ENCODE data around the gene ACIN1. TPM values are rescaled to one million over a fixed set of nuclear protein-coding genes. Genes with fewer than 3 reads are reported as not detected.

The ACIN1 gene
- polyA plus RNA-seq, 4 donors = 53.8 to 228 (median 84.7) TPM

- Histone ChIP-seq H3K4me3 (ENCODE audit: low read depth in 1 of 3, low read length in 3 of 3) (peak overlapping the region; percentile 54 to 76 (median 56)), H3K9me3 (ENCODE audit: control insufficient read depth in 2 of 2, insufficient read depth in 1 of 2, low read depth in 1 of 2, low read length in 1 of 2) (no peaks in the 10 kb centered on the region), H3K27me3 (ENCODE audit: control insufficient read depth in 3 of 3, insufficient read depth in 3 of 3, low read length in 3 of 3) (no peaks in the 10 kb centered on the region), H3K36me3 (ENCODE audit: control insufficient read depth in 3 of 3, insufficient read depth in 2 of 3, low read depth in 1 of 3, low read length in 3 of 3) (peaks cover 15 to 54% (median 27%) of the 10 kb centered on the region in 3 donors), H3K4me1 (ENCODE audit: control insufficient read depth in 3 of 3, insufficient read depth in 2 of 3, low read depth in 1 of 3, low read length in 2 of 3) (peaks cover 0 to 13% (median 2%) of the 10 kb centered on the region in 3 donors), H3K27ac (ENCODE audit: low read depth in 1 of 3, low read length in 2 of 3) (peak overlapping the region in 2 of 3 donors; percentile 40 to 44)
- peak; percentile 89 to 94 for DNase-seq
- no peak for FAIRE-seq
- WGBS, 3 donors = 1 to 2% (median 1%) methylated on average over 40 to 51 of the region's 51 CpGs
Measured at GRCh38 chr14:23057757-23058653, 36.9 kb downstream of the ACIN1 start.

GRCh38 chr14:23056956-23057756 is 37.8 kb downstream of the ACIN1 start, which contains the start of gene CDH24:
CDH24 (minus strand) TSS chr14:23057520; CDS start chr14:23055733, 1,787 bp downstream.
- Histone ChIP-seq H3K4me1 (ENCODE audit: control insufficient read depth in 3 of 3, insufficient read depth in 2 of 3, low read depth in 1 of 3, low read length in 2 of 3) (peaks cover 0 to 13% (median 2%) of the 10 kb centered on the region in 3 donors), H3K9me3 (ENCODE audit: control insufficient read depth in 2 of 2, insufficient read depth in 1 of 2, low read depth in 1 of 2, low read length in 1 of 2) (no peaks in the 10 kb centered on the region), H3K4me3 (ENCODE audit: low read depth in 1 of 3, low read length in 3 of 3) (peak within 1 kb of the TSS; percentile 54 to 76 (median 56)), H3K36me3 (ENCODE audit: control insufficient read depth in 3 of 3, insufficient read depth in 2 of 3, low read depth in 1 of 3, low read length in 3 of 3) (peaks cover 8 to 48% (median 19%) of the 10 kb centered on the region in 3 donors), H3K27ac (ENCODE audit: low read depth in 1 of 3, low read length in 2 of 3) (peak within 1 kb of the TSS in 2 of 3 donors; percentile 40 to 44), H3K27me3 (ENCODE audit: control insufficient read depth in 3 of 3, insufficient read depth in 3 of 3, low read length in 3 of 3) (no peaks in the 10 kb centered on the region)
- no peak for FAIRE-seq
- 1 to 2% (median 2%) methylated on average over 38 to 73 of the region's 73 CpGs for WGBS, 3 donors
- DNase-seq = peak; percentile 66 to 87

- no peaks in the 10 kb centered on the region for H3K27me3 ChIP-seq (ENCODE audit: control insufficient read depth in 3 of 3, insufficient read depth in 3 of 3, low read length in 3 of 3)
- FAIRE-seq (no peak), DNase-seq (peak; percentile 73 to 86)
- no peaks in the 10 kb centered on the region for H3K9me3 ChIP-seq (ENCODE audit: control insufficient read depth in 2 of 2, insufficient read depth in 1 of 2, low read depth in 1 of 2, low read length in 1 of 2)
- H3K4me3 ChIP-seq (ENCODE audit: low read depth in 1 of 3, low read length in 3 of 3) = peak overlapping the region in 2 of 3 donors; percentile 54 to 76
- no peak overlapping the region for H3K27ac ChIP-seq (ENCODE audit: low read depth in 1 of 3, low read length in 2 of 3)
- H3K36me3 ChIP-seq (ENCODE audit: control insufficient read depth in 3 of 3, insufficient read depth in 2 of 3, low read depth in 1 of 3, low read length in 3 of 3) = peaks cover 4 to 41% (median 16%) of the 10 kb centered on the region in 3 donors
- H3K4me1 ChIP-seq (ENCODE audit: control insufficient read depth in 3 of 3, insufficient read depth in 2 of 3, low read depth in 1 of 3, low read length in 2 of 3) = peaks cover 0 to 13% (median 2%) of the 10 kb centered on the region in 3 donors
- WGBS, 3 donors = 6 to 8% (median 8%) methylated on average over 17 of the region's 17 CpGs
Measured at GRCh38 chr14:23056145-23056955, 38.6 kb downstream of the ACIN1 start.

- Histone ChIP-seq H3K4me3 (ENCODE audit: low read depth in 1 of 3, low read length in 3 of 3) (no peak overlapping the region), H3K27ac (ENCODE audit: low read depth in 1 of 3, low read length in 2 of 3) (no peak overlapping the region), H3K9me3 (ENCODE audit: control insufficient read depth in 2 of 2, insufficient read depth in 1 of 2, low read depth in 1 of 2, low read length in 1 of 2) (no peaks in the 10 kb centered on the region), H3K27me3 (ENCODE audit: control insufficient read depth in 3 of 3, insufficient read depth in 3 of 3, low read length in 3 of 3) (no peaks in the 10 kb centered on the region), H3K36me3 (ENCODE audit: control insufficient read depth in 3 of 3, insufficient read depth in 2 of 3, low read depth in 1 of 3, low read length in 3 of 3) (peaks cover 2 to 34% (median 10%) of the 10 kb centered on the region in 3 donors), H3K4me1 (ENCODE audit: control insufficient read depth in 3 of 3, insufficient read depth in 2 of 3, low read depth in 1 of 3, low read length in 2 of 3) (peaks cover 0 to 13% (median 2%) of the 10 kb centered on the region in 3 donors)
- WGBS, 3 donors = 60 to 79% (median 65%) methylated on average over 6 of the region's 6 CpGs
- no peak for FAIRE-seq
- no peak for DNase-seq
Measured at GRCh38 chr14:23055621-23056144, 39.3 kb downstream of the ACIN1 start.

GRCh38 chr14:23055147-23055550 is 39.8 kb downstream of the ACIN1 start:
- no peak for FAIRE-seq
- DNase-seq = no peak
- 96 to 97% (median 96%) methylated on average over 12 of the region's 12 CpGs for WGBS, 3 donors

GRCh38 chr14:23054000-23054811 is 40.7 kb downstream of the ACIN1 start:
- H3K4me3 ChIP-seq (ENCODE audit: low read depth in 1 of 3, low read length in 3 of 3) = no peak overlapping the region
- DNase-seq (no peak), FAIRE-seq (no peak)
- peaks cover 0 to 13% (median 2%) of the 10 kb centered on the region in 3 donors for H3K4me1 ChIP-seq (ENCODE audit: control insufficient read depth in 3 of 3, insufficient read depth in 2 of 3, low read depth in 1 of 3, low read length in 2 of 3)
- H3K9me3 ChIP-seq (ENCODE audit: control insufficient read depth in 2 of 2, insufficient read depth in 1 of 2, low read depth in 1 of 2, low read length in 1 of 2) = no peaks in the 10 kb centered on the region
- WGBS, 3 donors = 78 to 84% (median 80%) methylated on average over 17 of the region's 17 CpGs
- H3K36me3 ChIP-seq (ENCODE audit: control insufficient read depth in 3 of 3, insufficient read depth in 2 of 3, low read depth in 1 of 3, low read length in 3 of 3) = peaks cover 0 to 25% (median 6%) of the 10 kb centered on the region in 3 donors
- H3K27ac ChIP-seq (ENCODE audit: low read depth in 1 of 3, low read length in 2 of 3) = no peak overlapping the region
- H3K27me3 ChIP-seq (ENCODE audit: control insufficient read depth in 3 of 3, insufficient read depth in 3 of 3, low read length in 3 of 3) = no peaks in the 10 kb centered on the region

More at GRCh38 chr14:23055147-23055550, 39.8 kb downstream of the ACIN1 start:
- H3K4me3 ChIP-seq (ENCODE audit: low read depth in 1 of 3, low read length in 3 of 3) = no peak overlapping the region
- no peaks in the 10 kb centered on the region for H3K9me3 ChIP-seq (ENCODE audit: control insufficient read depth in 2 of 2, insufficient read depth in 1 of 2, low read depth in 1 of 2, low read length in 1 of 2)
- H3K36me3 ChIP-seq (ENCODE audit: control insufficient read depth in 3 of 3, insufficient read depth in 2 of 3, low read depth in 1 of 3, low read length in 3 of 3) = peaks cover 0 to 29% (median 7%) of the 10 kb centered on the region in 3 donors
- H3K27me3 ChIP-seq (ENCODE audit: control insufficient read depth in 3 of 3, insufficient read depth in 3 of 3, low read length in 3 of 3) = no peaks in the 10 kb centered on the region
- no peak overlapping the region for H3K27ac ChIP-seq (ENCODE audit: low read depth in 1 of 3, low read length in 2 of 3)
- peaks cover 0 to 13% (median 2%) of the 10 kb centered on the region in 3 donors for H3K4me1 ChIP-seq (ENCODE audit: control insufficient read depth in 3 of 3, insufficient read depth in 2 of 3, low read depth in 1 of 3, low read length in 2 of 3)

- Histone ChIP-seq H3K36me3 (ENCODE audit: control insufficient read depth in 3 of 3, insufficient read depth in 2 of 3, low read depth in 1 of 3, low read length in 3 of 3) (peaks cover 0 to 19% (median 0%) of the 10 kb centered on the region in 3 donors), H3K4me3 (ENCODE audit: low read depth in 1 of 3, low read length in 3 of 3) (no peak overlapping the region), H3K4me1 (ENCODE audit: control insufficient read depth in 3 of 3, insufficient read depth in 2 of 3, low read depth in 1 of 3, low read length in 2 of 3) (peaks cover 0 to 13% (median 2%) of the 10 kb centered on the region in 3 donors), H3K27me3 (ENCODE audit: control insufficient read depth in 3 of 3, insufficient read depth in 3 of 3, low read length in 3 of 3) (no peaks in the 10 kb centered on the region), H3K27ac (ENCODE audit: low read depth in 1 of 3, low read length in 2 of 3) (no peak overlapping the region), H3K9me3 (ENCODE audit: control insufficient read depth in 2 of 2, insufficient read depth in 1 of 2, low read depth in 1 of 2, low read length in 1 of 2) (no peaks in the 10 kb centered on the region)
- FAIRE-seq (no peak), DNase-seq (no peak)
- whole genome bisulfite sequencing, 3 donors = 93 to 98% (median 96%) methylated on average over 10 of the region's 10 CpGs
Measured at GRCh38 chr14:23053426-23053825, 41.5 kb downstream of the ACIN1 start.
